Retina (tissue), 1 donor: Measurements from ENCODE around the gene MS4A4A.

Source experiments
- DNase-seq: peaks from one replicate; pipeline ENCODE4 v3.0.0-alpha.2; 2016

Gene MS4A4A

DNA sequence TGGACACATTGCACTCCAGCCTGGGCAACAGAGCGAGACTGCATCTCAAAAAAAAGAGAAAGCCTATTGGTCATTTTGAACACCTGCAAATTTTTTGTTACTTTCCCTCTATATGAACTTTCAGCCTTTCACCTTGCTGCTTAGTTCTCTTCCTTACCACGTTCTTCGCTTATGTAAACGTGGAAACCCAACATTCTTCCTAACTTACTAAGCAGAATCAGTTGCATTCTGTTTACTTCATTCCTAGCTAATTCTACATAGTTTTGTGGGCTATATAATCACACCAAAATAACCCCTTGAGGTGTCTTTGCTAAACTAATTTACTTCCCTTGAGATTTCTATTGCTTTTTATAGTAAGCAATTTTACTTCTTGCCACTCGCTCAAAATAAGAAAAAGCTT lies 23.2 kb downstream of the MS4A4A start:
- no peak for DNase-seq

- no peak for DNase-seq
These were observed 25.6 kb downstream of the MS4A4A start for GRCh38 chr11:60305906-60306619.

DNA sequence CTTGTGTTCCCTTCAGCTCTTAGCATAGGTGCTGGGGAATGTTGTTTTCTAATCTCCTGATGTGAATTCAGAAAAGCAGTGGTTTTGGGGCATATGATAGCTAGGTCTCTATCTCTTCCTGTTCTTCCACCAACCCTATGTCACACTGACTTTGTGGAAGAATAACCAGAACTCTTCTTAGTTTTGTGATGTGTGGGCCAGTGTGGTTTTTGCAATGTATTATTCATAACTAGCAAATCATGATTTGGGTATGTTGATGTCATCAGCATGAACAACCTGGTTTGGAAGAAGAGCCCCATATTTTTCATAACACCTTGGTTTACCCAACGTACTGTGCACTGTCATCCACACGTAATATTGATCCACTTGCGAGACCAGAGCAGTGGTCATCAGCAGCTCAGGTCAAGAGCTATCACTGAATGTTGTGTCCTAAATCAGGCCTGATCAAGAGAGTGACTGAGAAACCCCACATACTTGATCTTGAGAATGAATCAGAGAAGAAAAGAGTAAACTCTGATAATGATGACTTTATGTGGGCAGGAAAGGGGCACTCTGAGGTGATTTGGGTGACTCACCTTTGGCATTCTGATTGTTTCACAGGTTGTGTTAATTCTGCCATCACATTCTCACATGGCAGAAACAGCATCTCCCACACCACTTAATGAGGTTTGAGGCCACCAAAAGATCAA lies 27.2 kb downstream of the MS4A4A start:
- no peak for DNase-seq

- peak; percentile 9 for DNase-seq
These were observed 30.0 kb downstream of the MS4A4A start for GRCh38 chr11:60310407-60310998.

GRCh38 chr11:60314635-60315321 lies 34.3 kb downstream of the MS4A4A start:
- DNase-seq: no peak

GRCh38 chr11:60315871-60316270 lies 35.4 kb downstream of the MS4A4A start:
- no peak for DNase-seq

DNA sequence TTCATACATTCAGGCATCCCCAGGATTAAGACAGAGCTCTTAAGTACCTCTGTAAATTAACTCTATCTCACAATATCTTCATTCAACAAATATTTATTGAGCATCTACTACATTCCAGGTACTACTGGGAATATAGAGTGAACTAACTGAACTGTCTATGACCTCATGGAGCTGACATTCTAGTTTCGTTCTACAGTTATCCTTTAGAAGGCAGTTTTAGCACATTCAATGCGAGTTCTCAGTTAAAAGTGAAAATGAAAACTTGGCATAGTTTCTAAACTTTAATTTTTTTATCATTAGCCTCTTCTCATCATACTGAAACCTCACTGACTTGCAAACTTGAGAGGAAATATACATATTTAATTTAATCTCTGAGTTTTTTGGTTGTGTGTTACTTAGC lies 35.9 kb downstream of the MS4A4A start:
- no peak for DNase-seq

- DNase-seq: no peak
These were observed 38.3 kb downstream of the MS4A4A start for GRCh38 chr11:60318726-60319125.

GRCh38 chr11:60321051-60321450 lies 40.6 kb downstream of the MS4A4A start:
- DNase-seq: no peak

DNA sequence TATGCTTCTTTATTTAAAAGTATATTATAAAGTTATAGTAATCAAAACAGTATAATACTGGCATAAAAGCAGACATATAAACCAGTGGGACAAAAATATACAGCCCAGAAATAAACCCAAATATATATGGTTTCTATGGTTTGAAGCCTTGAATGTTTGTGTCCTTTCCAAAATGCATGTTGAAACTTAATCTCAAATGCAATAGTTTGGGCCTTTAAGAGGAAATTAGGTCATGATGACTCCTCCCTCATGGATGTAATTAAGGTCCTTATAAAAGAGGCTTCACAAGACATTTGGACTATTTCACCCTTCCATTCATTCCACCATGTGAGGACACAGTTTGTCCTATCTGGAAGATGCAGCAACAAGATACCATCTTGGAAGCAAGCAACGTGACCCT lies 46.5 kb downstream of the MS4A4A start, which contains the start of gene MS4A6E:
TSS of gene MS4A6E (plus strand) at position 301 of the 400 bp plus-strand sequence. CDS start 7,641 bp downstream, outside the sequence.
- no peak for DNase-seq

- DNase-seq: no peak
These were observed 48.0 kb downstream of the MS4A4A start for GRCh38 chr11:60328460-60328859.

- DNase-seq: no peak
These were observed 52.4 kb downstream of the MS4A4A start for GRCh38 chr11:60332846-60333245.

GRCh38 chr11:60334005-60334620 lies 53.6 kb downstream of the MS4A4A start:
- DNase-seq: peak; percentile 56

GRCh38 chr11:60336767-60337391 lies 56.4 kb downstream of the MS4A4A start:
- DNase-seq: no peak

GRCh38 chr11:60338053-60338452 lies 57.6 kb downstream of the MS4A4A start:
- no peak for DNase-seq

GRCh38 chr11:60339356-60339755 lies 58.9 kb downstream of the MS4A4A start:
- DNase-seq: no peak

GRCh38 chr11:60343094-60343704 lies 62.7 kb downstream of the MS4A4A start:
- DNase-seq: no peak

DNA sequence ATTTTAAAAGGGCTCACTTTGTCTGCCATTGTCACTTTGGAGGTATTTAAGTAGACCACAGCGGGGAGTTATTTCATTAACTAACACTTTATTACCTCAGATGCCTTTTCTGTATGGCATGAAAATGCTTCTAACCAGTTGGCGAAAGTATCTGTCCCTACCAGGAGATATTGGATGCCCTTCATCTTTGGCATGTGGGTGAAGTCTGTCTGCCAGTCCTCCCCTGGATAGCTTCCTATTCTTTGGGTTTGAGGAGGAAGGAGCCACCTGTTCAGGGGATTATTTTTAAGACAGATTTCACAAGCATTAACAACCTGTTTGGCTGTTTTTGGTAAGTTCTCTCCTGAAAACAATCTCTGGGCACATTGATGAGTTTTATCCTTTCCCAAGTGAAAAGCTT lies 63.7 kb downstream of the MS4A4A start:
- DNase-seq: no peak

GRCh38 chr11:60345489-60345888 lies 65.0 kb downstream of the MS4A4A start:
- no peak for DNase-seq

GRCh38 chr11:60347084-60347797 lies 66.8 kb downstream of the MS4A4A start:
- no peak for DNase-seq

DNA sequence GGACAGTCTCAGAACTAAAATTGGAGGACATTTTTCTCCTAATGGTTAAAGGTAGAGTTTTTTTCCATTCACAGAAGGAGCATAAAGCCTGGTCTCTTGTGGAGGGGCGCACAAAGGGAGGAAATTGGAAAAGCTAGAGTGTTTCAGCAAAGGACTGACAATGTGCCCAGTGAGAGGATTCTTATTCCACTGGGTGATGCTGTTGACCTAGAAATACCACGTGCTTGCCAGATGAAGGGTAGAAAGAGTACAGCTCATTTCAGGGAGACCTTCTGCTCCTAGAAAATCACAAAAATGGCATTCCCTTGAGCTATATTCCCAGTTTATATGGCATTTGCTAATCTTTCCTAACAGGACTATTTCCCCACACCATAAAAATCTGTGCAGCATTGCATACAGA lies 67.7 kb downstream of the MS4A4A start:
- DNase-seq: no peak
